ENCODE data around the gene MPHOSPH9. TPM values are rescaled to one million over a fixed set of nuclear protein-coding genes. Genes with fewer than 3 reads are reported as not detected.

Gene MPHOSPH9
- total RNA-seq, 1 experiment from 2014 or later = 60.5 TPM

DNA sequence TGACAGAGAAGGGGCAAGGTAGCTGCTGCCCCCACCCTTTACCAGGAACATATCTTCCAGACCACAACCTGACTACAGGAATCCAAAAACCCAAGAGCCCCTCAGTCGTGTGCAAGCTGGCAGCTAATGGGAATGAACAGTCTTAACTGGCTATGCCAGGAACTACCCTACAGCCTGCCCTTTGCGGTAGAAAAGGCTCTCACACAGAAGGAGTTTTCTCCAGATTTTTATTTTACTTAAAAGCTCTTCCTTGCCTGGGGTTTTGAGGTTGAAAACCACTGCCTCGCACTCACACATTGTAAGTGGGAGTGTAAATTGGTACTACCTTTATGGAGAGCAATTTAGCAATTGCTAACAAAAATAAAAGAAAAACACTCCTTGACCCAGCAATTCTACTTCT is 110.3 kb downstream of the MPHOSPH9 start:
- H3K4ac ChIP-seq (ENCODE audit: low read depth, low read length) = no peak overlapping the region
- DNase-seq = no peak
- no peak overlapping the region for H2BK5ac ChIP-seq (ENCODE audit: insufficient read length, low read length)
- no peaks in the 10 kb centered on the region for H3K9me3 ChIP-seq (ENCODE audit: control insufficient read depth, low read depth, low read length)
- H3K18ac ChIP-seq (ENCODE audit: insufficient read length, low read depth, low read length) = no peak overlapping the region
- peaks cover 16 to 23% of the 10 kb centered on the region in 2 experiments for H3K4me1 Mint-ChIP-seq
- H3K79me1 ChIP-seq (ENCODE audit: insufficient read depth, low read depth, low read length, poor library complexity, severe bottlenecking) = no peaks in the 10 kb centered on the region
- no peak overlapping the region for H3K4me3 Mint-ChIP-seq
- peaks cover 57% of the 10 kb centered on the region for H3K27me3 Mint-ChIP-seq (ENCODE audit: low read depth)
- no peaks in the 10 kb centered on the region for H3K79me2 ChIP-seq (ENCODE audit: insufficient read depth, low read length)
- H3K9ac ChIP-seq (ENCODE audit: extremely low read depth, insufficient read length, low read length) = no peak overlapping the region
- no peak overlapping the region for H3K14ac ChIP-seq (ENCODE audit: insufficient read depth, low read length)
- H2BK20ac ChIP-seq (ENCODE audit: low read depth, low read length, poor library complexity, severe bottlenecking) = no peak overlapping the region
- H3T11ph ChIP-seq (ENCODE audit: low read length) = no peak overlapping the region
- no peak overlapping the region for H4K8ac ChIP-seq (replicated peaks; ENCODE audit: insufficient read length, low read depth, low read length)
- no peak overlapping the region for H4K91ac ChIP-seq (ENCODE audit: insufficient read length, low read depth, low read length)
- no peak overlapping the region for H2BK15ac ChIP-seq (ENCODE audit: low read depth, low read length)
- no peaks in the 10 kb centered on the region for H3K36me3 Mint-ChIP-seq (ENCODE audit: insufficient read depth in 1 of 3, low read depth in 3 of 3)
- no peaks in the 10 kb centered on the region for H4K20me1 ChIP-seq (ENCODE audit: control insufficient read depth, insufficient read depth, insufficient read length)
- no peak overlapping the region for H2AFZ ChIP-seq (ENCODE audit: low read length)
- H3K27ac Mint-ChIP-seq = no peak overlapping the region; a peak in 1 of 7 replicates
- TF ChIP-seq, protein P1, sequence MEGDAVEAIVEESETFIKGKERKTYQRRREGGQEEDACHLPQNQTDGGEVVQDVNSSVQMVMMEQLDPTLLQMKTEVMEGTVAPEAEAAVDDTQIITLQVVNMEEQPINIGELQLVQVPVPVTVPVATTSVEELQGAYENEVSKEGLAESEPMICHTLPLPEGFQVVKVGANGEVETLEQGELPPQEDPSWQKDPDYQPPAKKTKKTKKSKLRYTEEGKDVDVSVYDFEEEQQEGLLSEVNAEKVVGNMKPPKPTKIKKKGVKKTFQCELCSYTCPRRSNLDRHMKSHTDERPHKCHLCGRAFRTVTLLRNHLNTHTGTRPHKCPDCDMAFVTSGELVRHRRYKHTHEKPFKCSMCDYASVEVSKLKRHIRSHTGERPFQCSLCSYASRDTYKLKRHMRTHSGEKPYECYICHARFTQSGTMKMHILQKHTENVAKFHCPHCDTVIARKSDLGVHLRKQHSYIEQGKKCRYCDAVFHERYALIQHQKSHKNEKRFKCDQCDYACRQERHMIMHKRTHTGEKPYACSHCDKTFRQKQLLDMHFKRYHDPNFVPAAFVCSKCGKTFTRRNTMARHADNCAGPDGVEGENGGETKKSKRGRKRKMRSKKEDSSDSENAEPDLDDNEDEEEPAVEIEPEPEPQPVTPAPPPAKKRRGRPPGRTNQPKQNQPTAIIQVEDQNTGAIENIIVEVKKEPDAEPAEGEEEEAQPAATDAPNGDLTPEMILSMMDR (conservative IDR thresholded peaks at IDR 0.05) = no peak
- no peaks in the 10 kb centered on the region for H3K23me2 ChIP-seq (ENCODE audit: insufficient read length, low read depth, low read length, poor library complexity, severe bottlenecking)
- no peaks in the 10 kb centered on the region; the same call in 1 of the 2 replicates for H3K27me3 ChIP-seq (ENCODE audit: insufficient read depth, low read length)
- H2AK5ac ChIP-seq (ENCODE audit: insufficient read length, low read length) = no peak overlapping the region
- H3K9me3 Mint-ChIP-seq = no peaks in the 10 kb centered on the region
- H3K27ac ChIP-seq (ENCODE audit: insufficient read length, low read depth, low read length) = no peak overlapping the region
- H2BK12ac ChIP-seq (ENCODE audit: insufficient read length, low read depth, low read length) = no peak overlapping the region
- no peaks in the 10 kb centered on the region for H3K4me1 ChIP-seq (ENCODE audit: insufficient read depth, low read length)
- WGBS (ENCODE audit: extremely low coverage, insufficient read length, low lambda C conversion rate) = no CpG with 5 or more reads among the region's 3 CpGs
- H3K4me2 ChIP-seq (ENCODE audit: insufficient read depth, insufficient read length, low read length) = no peak overlapping the region
- H3K23ac ChIP-seq (ENCODE audit: insufficient read length, low read depth, low read length) = no peak overlapping the region
- no peak overlapping the region for H3K56ac ChIP-seq (ENCODE audit: insufficient read length, low read depth, low read length)
- no peak overlapping the region for H2BK120ac ChIP-seq (ENCODE audit: low read depth, low read length, poor library complexity, severe bottlenecking)
- no peak overlapping the region for H4K5ac ChIP-seq (ENCODE audit: insufficient read length, low read depth, low read length)
